Bone marrow (tissue), 2 donors: Measurements from ENCODE around the gene OR11H7.
"Not testable (repeated sequence)": the region's sequence is repeated elsewhere in the genome, so short reads cannot be mapped to it uniquely, and the experiment has no call there.

Experiments used
- DNase-seq, 2 donors: peaks; one replicate each; lab custom pipeline; 2025; lab: John Stamatoyannopoulos, UW

Gene OR11H7

DNA sequence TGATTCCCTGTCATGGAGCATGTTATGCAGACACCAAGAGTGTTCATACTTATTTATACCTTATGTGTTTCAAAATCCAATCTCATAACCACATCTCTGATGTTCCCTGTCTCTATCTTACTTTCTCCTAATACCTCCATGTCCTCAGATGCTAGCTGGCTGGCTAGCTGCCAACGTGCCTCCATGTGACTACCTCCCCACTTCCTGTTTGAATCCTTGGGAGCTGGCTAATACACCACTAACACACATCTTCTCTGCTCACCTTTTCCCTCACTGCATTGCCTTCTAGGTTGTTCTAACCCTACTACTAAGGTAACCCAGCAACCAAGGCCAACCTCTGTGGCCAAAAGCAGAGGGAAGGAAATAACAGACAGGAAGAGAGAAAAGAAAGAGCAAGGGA is 49.6 kb downstream of the OR11H7 start:
- DNase-seq = no peak

DNA sequence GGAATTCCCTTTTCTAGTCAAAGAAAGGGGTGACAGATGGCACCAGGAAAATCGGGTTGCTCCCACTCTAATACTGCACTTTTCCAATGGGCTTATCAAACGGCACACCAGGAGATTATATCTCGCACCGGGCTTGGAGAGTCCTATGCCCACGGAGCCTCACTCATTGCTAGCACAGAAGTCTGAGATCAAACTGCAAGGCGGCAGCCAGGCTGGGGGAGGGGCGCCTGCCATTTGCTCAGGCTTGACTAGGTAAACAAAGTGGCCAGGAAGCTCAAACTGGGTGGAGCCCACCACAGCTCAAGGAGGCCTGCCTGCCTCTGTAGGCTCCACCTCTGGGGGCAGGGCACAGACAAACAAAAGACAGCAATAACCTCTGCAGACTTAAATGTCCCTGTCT is 51.5 kb downstream of the OR11H7 start:
- DNase-seq = not testable (repeated sequence)
